WTC11 (cell line): ENCODE results near the gene PHOSPHO1. TPM values are rescaled to one million over a fixed set of nuclear protein-coding genes. Genes with fewer than 3 reads are reported as not detected.

Source experiments
- ATAC-seq: fragments of 200-7000 bp; cut with Tn5 transposase; 2 replicates; pipeline ENCODE4 v1.10.0; 2021; ENCODE audit warnings: mild to moderate bottlenecking, moderate library complexity
- CTCF ChIA-PET: fragments of 300-600 bp; sonication (Branson Sonifier 250); formaldehyde crosslinking; loops from one replicate; lab custom pipeline; 2021; ENCODE audit warnings: antibody characterized with exemption; lab: Charles Lee
- POLR2A ChIA-PET: fragments of 350-600 bp; sonication (Branson Sonifier 250); formaldehyde crosslinking; loops from one replicate; lab custom pipeline; 2021; ENCODE audit warnings: antibody characterized with exemption; lab: Charles Lee
- DNase-seq: peaks from one replicate; pipeline ENCODE4 v3.0.0; 2021; ENCODE audit warnings: low spot score
- H3K27ac Mint-ChIP-seq: 2 replicates; pipeline ENCODE4 v1.8.0; 2021; ENCODE audit warnings: mixed read lengths
- H3K27me3 Mint-ChIP-seq: 2 replicates; pipeline ENCODE4 v1.8.0; 2021; ENCODE audit warnings: low read depth, mild to moderate bottlenecking, moderate library complexity, mixed read lengths
- H3K36me3 Mint-ChIP-seq: 2 replicates; pipeline ENCODE4 v1.8.0; 2021; ENCODE audit warnings: mixed read lengths
- H3K4me1 Mint-ChIP-seq: 2 replicates; pipeline ENCODE4 v1.8.0; 2022; ENCODE audit warnings: mixed read lengths
- H3K4me3 Mint-ChIP-seq: 2 replicates; pipeline ENCODE4 v1.8.0; 2021; ENCODE audit warnings: mild to moderate bottlenecking, moderate library complexity, mixed read lengths
- H3K9me3 Mint-ChIP-seq: 2 replicates; pipeline ENCODE4 v1.8.0; 2021; ENCODE audit warnings: mixed read lengths
- ATF2 ChIP-seq: sonication (generic); formaldehyde crosslinking; IDR thresholded peaks from 2 replicates; pipeline ENCODE4 v1.8.1; 2022; ENCODE audit warnings: low read depth, missing genetic modification reagents, borderline replicate concordance
- CREM ChIP-seq: sonication (generic); formaldehyde crosslinking; IDR thresholded peaks from 2 replicates; pipeline ENCODE4 v1.8.1; 2022; ENCODE audit warnings: mild to moderate bottlenecking, missing genetic modification reagents, moderate library complexity
- ERG ChIP-seq: fragments of 250-450 bp; sonication (Bioruptor Pico); IDR thresholded peaks from 2 replicates; pipeline ENCODE4 v1.8.0; 2021; ENCODE audit warnings: mild to moderate bottlenecking
- ESRRA ChIP-seq: sonication (generic); formaldehyde crosslinking; IDR thresholded peaks from 2 replicates; pipeline ENCODE4 v1.8.1; 2022; ENCODE audit warnings: mild to moderate bottlenecking, missing genetic modification reagents, borderline replicate concordance
- HMGA2 ChIP-seq: fragments of 250-450 bp; sonication (Bioruptor Pico); IDR thresholded peaks from 2 replicates; pipeline ENCODE4 v1.4.0; 2021; ENCODE audit warnings: mild to moderate bottlenecking, moderate library complexity
- IRF1 ChIP-seq: sonication (generic); formaldehyde crosslinking; IDR thresholded peaks from 2 replicates; pipeline ENCODE4 v1.8.0; 2023; ENCODE audit warnings: missing genetic modification reagents
- MXD4 ChIP-seq: fragments of 250-450 bp; sonication (Bioruptor Pico); IDR thresholded peaks from 2 replicates; pipeline ENCODE4 v1.8.0; 2021; ENCODE audit warnings: mild to moderate bottlenecking, moderate library complexity, borderline replicate concordance
- MYBL2 ChIP-seq: sonication (generic); formaldehyde crosslinking; IDR thresholded peaks from 2 replicates; pipeline ENCODE4 v1.8.1; 2023; ENCODE audit warnings: mild to moderate bottlenecking, moderate library complexity, missing genetic modification reagents
- NR1H2 ChIP-seq: sonication (generic); formaldehyde crosslinking; IDR thresholded peaks from 2 replicates; pipeline ENCODE4 v1.9.0; 2021; ENCODE audit warnings: mild to moderate bottlenecking, moderate library complexity, missing genetic modification reagents
- STAT6 ChIP-seq: sonication (generic); formaldehyde crosslinking; conservative IDR thresholded peaks from 2 replicates; pipeline ENCODE4 v1.8.1; 2023; ENCODE audit warnings: mild to moderate bottlenecking, low read depth, missing genetic modification reagents, moderate library complexity
- USF2 ChIP-seq: sonication (generic); formaldehyde crosslinking; IDR thresholded peaks from 2 replicates; pipeline ENCODE4 v1.8.1; 2023; ENCODE audit warnings: mild to moderate bottlenecking, missing genetic modification reagents, moderate library complexity
- ZBTB43 ChIP-seq: sonication (generic); formaldehyde crosslinking; IDR thresholded peaks from 2 replicates; pipeline ENCODE4 v1.8.1; 2023; ENCODE audit warnings: mild to moderate bottlenecking, missing genetic modification reagents
- ZMAT4 ChIP-seq: fragments of 250-450 bp; sonication (Bioruptor Pico); IDR thresholded peaks from 2 replicates; pipeline ENCODE4 v1.9.0; 2021; ENCODE audit warnings: mild to moderate bottlenecking
- ZNF232 ChIP-seq: sonication (generic); formaldehyde crosslinking; IDR thresholded peaks from 2 replicates; pipeline ENCODE4 v1.8.0; 2022; ENCODE audit warnings: mild to moderate bottlenecking, missing genetic modification reagents
- ZNF317 ChIP-seq: sonication (generic); formaldehyde crosslinking; IDR thresholded peaks from 2 replicates; pipeline ENCODE4 v1.8.1; 2023; ENCODE audit warnings: low read depth, mild to moderate bottlenecking, moderate library complexity, missing genetic modification reagents, borderline replicate concordance
- total RNA-seq: library from RNA; stranded (reverse); gene quantifications from 3 replicates; pipeline ENCODE4 v1.2.3, GENCODE V29; 2021

The PHOSPHO1 gene
- total RNA-seq, 1 experiment from 2014 or later: 0.81 TPM

GRCh38 chr17:49239963-49240362 lies 9.4 kb upstream of the PHOSPHO1 start:
- peaks cover 16% of the 10 kb centered on the region for H3K4me1 Mint-ChIP-seq
- TF ChIP-seq ZMAT4 (no peak), HMGA2 (CRISPR knock-in tag) (no peak), USF2 (CRISPR knock-in tag) (no peak), MYBL2 (CRISPR knock-in tag) (no peak)
- TF ChIP-seq, all 79 proteins: peak for 0
- Mint-ChIP-seq H3K4me3 (no peak overlapping the region), H3K36me3 (no peaks in the 10 kb centered on the region), H3K9me3 (no peaks in the 10 kb centered on the region), H3K27ac (no peak overlapping the region), H3K27me3 (no peaks in the 10 kb centered on the region)
- DNase-seq: no peak
- ATAC-seq: no peak
- ChIA-PET POLR2A (interaction anchor here (0.6 kb wide), 1 partner anchor 22 kb away, joined by 3 read pairs; no protein-coding TSS in a partner anchor), CTCF (interaction anchor here (0.7 to 1.6 kb wide), 6 partner anchors 14 to 410 kb away, joined by 3 to 4 read pairs (median 3); no protein-coding TSS in a partner anchor)

GRCh38 chr17:49235896-49236295 lies 5.3 kb upstream of the PHOSPHO1 start:
- Mint-ChIP-seq H3K9me3 (no peaks in the 10 kb centered on the region), H3K27me3 (peaks cover 24% of the 10 kb centered on the region), H3K27ac (no peak overlapping the region), H3K4me1 (peaks cover 24% of the 10 kb centered on the region), H3K36me3 (no peaks in the 10 kb centered on the region), H3K4me3 (no peak overlapping the region)
- ChIA-PET POLR2A (interaction anchor here (0.8 kb wide), 1 partner anchor 8 kb away, joined by 3 read pairs; no protein-coding TSS in a partner anchor), CTCF (interaction anchor here (0.8 to 1.4 kb wide), 3 partner anchors 10 to 172 kb away, joined by 3 to 8 read pairs (median 3); no protein-coding TSS in a partner anchor)
- no peak for DNase-seq
- ATAC-seq: no peak
- TF ChIP-seq ATF2 (CRISPR knock-in tag): no peak
- no peak for TF ChIP-seq STAT6 (CRISPR knock-in tag)
- TF ChIP-seq MXD4: no peak
- TF ChIP-seq IRF1 (CRISPR knock-in tag): no peak
- TF ChIP-seq CREM: no peak
- TF ChIP-seq NR1H2: no peak
- TF ChIP-seq ERG (CRISPR knock-in tag): no peak
- no peak for TF ChIP-seq ZNF317 (CRISPR knock-in tag)
- no peak for TF ChIP-seq ZNF232 (CRISPR knock-in tag)

- Mint-ChIP-seq H3K4me1 (peaks cover 25% of the 10 kb centered on the region), H3K36me3 (no peaks in the 10 kb centered on the region), H3K9me3 (no peaks in the 10 kb centered on the region), H3K4me3 (no peak overlapping the region), H3K27me3 (peaks cover 33% of the 10 kb centered on the region), H3K27ac (no peak overlapping the region)
- ChIA-PET CTCF (interaction anchor here (1.5 kb wide), 1 partner anchor 42 kb away, joined by 4 read pairs; no protein-coding TSS in a partner anchor), POLR2A (no interaction called here)
- TF ChIP-seq ZBTB43 (CRISPR knock-in tag) (no peak), MYBL2 (CRISPR knock-in tag) (no peak), ESRRA (no peak)
- DNase-seq: no peak
- no peak for ATAC-seq
These were observed 4.0 kb upstream of the PHOSPHO1 start for GRCh38 chr17:49234509-49235080.
